GM12878 (cell line): ENCODE measurements around the gene C2CD4D. TPM values are rescaled to one million over a fixed set of nuclear protein-coding genes. Genes with fewer than 3 reads are reported as not detected.
"Not testable (repeated sequence)": the region's sequence is repeated elsewhere in the genome, so short reads cannot be mapped to it uniquely, and the experiment has no call there.

ENCODE experiments used
- ATAC-seq: fragments of 200-7000 bp; cut with Tn5 transposase; 3 replicates; pipeline ENCODE4 v1.9.1; 2020; ENCODE audit warnings: mild to moderate bottlenecking, moderate library complexity
- BruUV-seq: library from RNA; stranded (reverse); fragments of 400-500 nt; replicated peaks from 2 replicates; lab custom pipeline; 2021; lab: Mats Ljungman, UMichigan
- CTCF ChIA-PET: fragments of 300-600 bp; sonication (Branson Sonifier 250); formaldehyde crosslinking; extraction: SDS; loops from one replicate; lab custom pipeline; 2021; ENCODE audit warnings: inconsistent platforms; lab: Yijun Ruan, JAX
- POLR2A ChIA-PET: fragments of 350-600 bp; formaldehyde crosslinking; extraction: SDS; loops from one replicate; lab custom pipeline; 2021; ENCODE audit warnings: inconsistent platforms; lab: Charles Lee
- RAD21 ChIA-PET: fragments of 300-600 bp; sonication (Branson Sonifier 250); formaldehyde crosslinking; loops from one replicate; lab custom pipeline; 2023; ENCODE audit warnings: antibody characterized with exemption; ENCODE audit not compliant: unreplicated experiment; lab: Charles Lee
- SMC1A ChIA-PET: fragments of 300-600 bp; sonication (Branson Sonifier 250); formaldehyde crosslinking; loops from one replicate; lab custom pipeline; 2023; ENCODE audit not compliant: unreplicated experiment, uncharacterized antibody; lab: Charles Lee
- DNase-seq: peaks from one replicate; pipeline ENCODE4 v3.0.0-alpha.2; 2011; ENCODE audit warnings: low read depth, low spot score
- FAIRE-seq: peaks from 3 replicates; lab custom pipeline; 2011; peaks lifted over from hg19 to GRCh38; lab: Jason Lieb, UNC
- H2AFZ ChIP-seq: 2 replicates; pipeline ENCODE4 v1.6.0; 2011; ENCODE audit warnings: low read depth, low read length, control low read depth; ENCODE audit not compliant: control insufficient read depth
- H3K27ac ChIP-seq: 2 replicates; pipeline ENCODE4 v1.5.1; 2011; ENCODE audit warnings: control low read depth; ENCODE audit not compliant: control insufficient read depth, insufficient read depth
- H3K27me3 ChIP-seq, 2 experiments: replicated peaks in 1 of 2; 2 replicates each; pipeline versions ENCODE4 v1.6.0 to v1.6.1; 2011; ENCODE audit warnings: low read length in 1 of 2; ENCODE audit not compliant: control insufficient read depth in 2 of 2, insufficient read depth in 2 of 2
- H3K36me3 ChIP-seq, 2 experiments: 2 replicates each; pipeline ENCODE4 v1.5.1; 2011; ENCODE audit warnings: low read length in 1 of 2; ENCODE audit not compliant: control insufficient read depth in 2 of 2, insufficient read depth in 2 of 2
- H3K4me1 ChIP-seq: 2 replicates; pipeline ENCODE4 v1.6.1; 2011; ENCODE audit warnings: mild to moderate bottlenecking, low read length, moderate library complexity, mixed read lengths; ENCODE audit not compliant: control insufficient read depth, insufficient read depth
- H3K4me2 ChIP-seq: 2 replicates; pipeline ENCODE4 v1.6.0; 2011; ENCODE audit warnings: control low read depth; ENCODE audit not compliant: control insufficient read depth, insufficient read depth
- H3K4me3 ChIP-seq: fragments of 200-600 bp; sonication (generic); 2 replicates; pipeline ENCODE4 v1.5.1; 2016
- H3K79me2 ChIP-seq: 2 replicates; pipeline ENCODE4 v1.6.0; 2011; ENCODE audit warnings: low read length; ENCODE audit not compliant: control insufficient read depth, insufficient read depth
- H3K9ac ChIP-seq: 2 replicates; pipeline ENCODE4 v1.8.0; 2011; ENCODE audit warnings: low read length, control low read depth, mixed read lengths; ENCODE audit not compliant: control insufficient read depth, insufficient read depth
- H3K9me3 ChIP-seq: replicated peaks from 3 replicates; pipeline ENCODE4 v1.5.1; 2011; ENCODE audit warnings: mild to moderate bottlenecking, low read length; ENCODE audit not compliant: control insufficient read depth, insufficient read depth
- H4K20me1 ChIP-seq: 2 replicates; pipeline ENCODE4 v1.6.0; 2011; ENCODE audit not compliant: control insufficient read depth, insufficient read depth
- RELA ChIP-seq: fragments of 450-650 bp; IDR thresholded peaks from 2 replicates; pipeline ENCODE4 v1.8.0; 2014; ENCODE audit warnings: borderline replicate concordance; ENCODE audit not compliant: partially characterized antibody
- WGBS: methylation state at CpG from one replicate; pipeline ENCODE4 v1.1.6; 2016; ENCODE audit warnings: low lambda C conversion rate; ENCODE audit not compliant: insufficient replicate concordance, insufficient coverage; ENCODE audit errors: missing lambda C conversion rate; 5-methylcytosine and 5-hydroxymethylcytosine counted together
- in situ Hi-C: fragments of 300-500 bp; cut with MboI; formaldehyde crosslinking; loops from 9 replicates; pipeline ENCODE4 v1.14.3; 2018; ENCODE audit warnings: mixed read lengths
- intact Hi-C: fragments of 100-400 bp; cut with micrococcal nuclease; formaldehyde crosslinking; loops from one replicate; pipeline ENCODE4 v1.14.2; 2022; ENCODE audit not compliant: unreplicated experiment
- polyA plus RNA-seq, 11 experiments: library from polyadenylated mRNA; depleted of rRNA in 4 of 11; unstranded in 6 of 11; stranded (reverse) in 5 of 11; fragments of >200 nt; fragmentation: Nextera tagmentation in 4 of 11; fragmentation: Illumina TruSeq in 1 of 11; extraction: Ambion mirVana in 4 of 11; extraction: Trizol in 1 of 11; gene quantifications; 1 replicate in 1 of 11; 2 replicates in 10 of 11; pipeline versions ENCODE4 v1.2.1 to v1.2.3, GENCODE V29; 2011 to 2016; ENCODE audit warnings: inconsistent platforms in 2 of 11, missing spikeins in 2 of 11, low read depth in 1 of 11
- total RNA-seq, 4 experiments: library from RNA; depleted of rRNA in 3 of 4; stranded (reverse); fragments of >200 nt in 3 of 4; fragmentation: Illumina TruSeq in 1 of 4; extraction: Trizol in 1 of 4; gene quantifications; 2 replicates each; pipeline versions ENCODE4 v1.2.1 to v1.2.3, GENCODE V29; 2013 to 2021
- TF ChIP-seq, protein P1 (sequence below): fragments of 450-650 bp; IDR thresholded peaks from 2 replicates; pipeline ENCODE4 v1.6.1; 2016; ENCODE audit warnings: mild to moderate bottlenecking
- TF ChIP-seq, protein P2 (sequence below): IDR thresholded peaks from 2 replicates; pipeline ENCODE4 v1.6.1; 2012; ENCODE audit warnings: low read depth, low read length, improper control_type of control experiment

Gene C2CD4D
- total and polyA plus RNA-seq, 10 of the 15 experiments (the other 5 are each of a cell fraction or from before 2014, with no cell fraction given), result 0.03 to 0.67 (median 0.13) TPM; not detected in 4

DNA sequence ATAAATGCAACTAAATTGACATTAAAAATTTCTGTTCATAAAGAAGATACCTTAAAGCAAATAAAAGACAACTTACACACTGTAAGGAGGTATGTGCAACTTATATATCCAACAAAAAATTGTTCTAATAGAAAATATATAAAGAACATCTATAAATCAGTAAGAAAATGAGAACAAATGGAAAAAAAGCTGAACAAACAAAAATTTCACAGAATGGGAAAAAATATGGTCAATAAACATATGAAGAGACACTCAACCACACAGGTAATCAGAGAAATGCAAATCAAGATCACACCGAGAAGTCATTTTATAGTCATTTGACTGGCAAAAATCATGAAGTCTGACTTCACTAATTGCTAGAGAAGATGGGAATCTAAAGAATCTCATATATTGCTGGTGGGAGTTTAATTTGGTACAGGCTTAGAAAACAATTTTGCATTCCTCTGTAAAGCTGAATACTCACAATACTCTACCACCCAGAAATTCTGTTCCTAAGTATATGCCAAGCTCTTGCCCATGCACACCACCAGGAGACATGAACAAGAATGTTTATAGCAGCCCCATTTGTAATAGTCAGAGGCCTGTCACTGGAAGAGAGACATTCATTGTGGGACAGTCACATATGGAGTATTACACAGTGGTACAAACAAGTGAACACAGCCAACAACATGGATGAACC is 35.9 kb upstream of the C2CD4D start (continued):
- TF ChIP-seq, protein P1, sequence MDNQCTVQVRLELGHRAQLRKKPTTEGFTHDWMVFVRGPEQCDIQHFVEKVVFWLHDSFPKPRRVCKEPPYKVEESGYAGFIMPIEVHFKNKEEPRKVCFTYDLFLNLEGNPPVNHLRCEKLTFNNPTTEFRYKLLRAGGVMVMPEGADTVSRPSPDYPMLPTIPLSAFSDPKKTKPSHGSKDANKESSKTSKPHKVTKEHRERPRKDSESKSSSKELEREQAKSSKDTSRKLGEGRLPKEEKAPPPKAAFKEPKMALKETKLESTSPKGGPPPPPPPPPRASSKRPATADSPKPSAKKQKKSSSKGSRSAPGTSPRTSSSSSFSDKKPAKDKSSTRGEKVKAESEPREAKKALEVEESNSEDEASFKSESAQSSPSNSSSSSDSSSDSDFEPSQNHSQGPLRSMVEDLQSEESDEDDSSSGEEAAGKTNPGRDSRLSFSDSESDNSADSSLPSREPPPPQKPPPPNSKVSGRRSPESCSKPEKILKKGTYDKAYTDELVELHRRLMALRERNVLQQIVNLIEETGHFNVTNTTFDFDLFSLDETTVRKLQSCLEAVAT, result no peak
- TF ChIP-seq, protein P2, sequence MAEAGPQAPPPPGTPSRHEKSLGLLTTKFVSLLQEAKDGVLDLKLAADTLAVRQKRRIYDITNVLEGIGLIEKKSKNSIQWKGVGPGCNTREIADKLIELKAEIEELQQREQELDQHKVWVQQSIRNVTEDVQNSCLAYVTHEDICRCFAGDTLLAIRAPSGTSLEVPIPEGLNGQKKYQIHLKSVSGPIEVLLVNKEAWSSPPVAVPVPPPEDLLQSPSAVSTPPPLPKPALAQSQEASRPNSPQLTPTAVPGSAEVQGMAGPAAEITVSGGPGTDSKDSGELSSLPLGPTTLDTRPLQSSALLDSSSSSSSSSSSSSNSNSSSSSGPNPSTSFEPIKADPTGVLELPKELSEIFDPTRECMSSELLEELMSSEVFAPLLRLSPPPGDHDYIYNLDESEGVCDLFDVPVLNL, result no peak
- no peak for TF ChIP-seq RELA

DNA sequence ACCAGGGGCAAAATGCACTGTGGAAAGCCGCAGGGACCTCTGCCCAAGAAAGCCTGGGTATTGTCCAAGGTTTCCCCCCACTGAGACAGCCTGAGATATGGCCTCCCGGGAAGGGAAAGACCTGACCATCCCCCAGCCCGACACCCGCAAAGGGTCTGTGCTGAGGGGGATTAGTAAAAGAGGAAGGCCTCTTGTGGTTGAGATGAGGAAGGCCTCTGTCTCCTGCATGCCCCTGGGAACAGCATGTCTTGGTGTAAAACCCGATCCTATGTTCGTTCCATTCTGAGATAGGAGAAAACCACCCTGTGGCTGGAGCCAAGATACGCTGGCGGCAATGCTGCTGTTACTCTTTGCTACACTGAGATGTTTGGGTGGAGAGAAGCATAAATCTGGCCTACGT is 33.2 kb upstream of the C2CD4D start:
- H3K36me3 ChIP-seq, in situ Hi-C loops, SMC1A ChIA-PET, H3K9ac ChIP-seq, H3K27ac ChIP-seq, H2AFZ ChIP-seq, H3K9me3 ChIP-seq, H3K27me3 ChIP-seq, H3K4me2 ChIP-seq, CTCF ChIA-PET, BruUV-seq, FAIRE-seq, H4K20me1 ChIP-seq, H3K79me2 ChIP-seq, DNase-seq, POLR2A ChIA-PET, H3K4me1 ChIP-seq, H3K4me3 ChIP-seq, intact Hi-C loops, ATAC-seq, RAD21 ChIA-PET: not testable (repeated sequence)
- 66% methylated on average over 9 of the region's 9 CpGs for WGBS
